K562 (cell line): ENCODE data around the gene MEIS1. TPM values are rescaled to one million over a fixed set of nuclear protein-coding genes. Genes with fewer than 3 reads are reported as not detected.

ENCODE experiments used
- CREM ChIP-seq: IDR thresholded peaks from 2 replicates; pipeline ENCODE4 v1.6.1; 2014; ENCODE audit warnings: antibody characterized with exemption, low read depth
- E2F3 ChIP-seq: fragments of 250-450 bp; sonication (Bioruptor Pico); IDR thresholded peaks from 2 replicates; pipeline ENCODE4 v1.4.0; 2020; ENCODE audit warnings: mild to moderate bottlenecking
- ILK ChIP-seq: fragments of 450-650 bp; IDR thresholded peaks from 2 replicates; pipeline ENCODE4 v1.6.1; 2016; ENCODE audit warnings: missing genetic modification characterization, low read depth, mild to moderate bottlenecking, missing compliant biosample characterization, moderate library complexity, borderline replicate concordance
- JUND ChIP-seq, 2 experiments: IDR thresholded peaks; 2 replicates in 1 of 2; 3 replicates in 1 of 2; pipeline ENCODE4 v1.6.1; 2011; ENCODE audit warnings: borderline replicate concordance in 2 of 2, low read depth in 2 of 2, low read length in 2 of 2, improper control_type of control experiment in 1 of 2, missing biosample characterization in 1 of 2, missing genetic modification characterization in 1 of 2, missing genetic modification reagents in 1 of 2
- MEIS2 ChIP-seq: fragments of 450-650 bp; IDR thresholded peaks from 2 replicates; pipeline ENCODE4 v1.6.1; 2014; ENCODE audit warnings: mild to moderate bottlenecking; ENCODE audit not compliant: partially characterized antibody
- NCOA2 ChIP-seq, 2 experiments: fragments of 450-650 bp; IDR thresholded peaks; 2 replicates each; pipeline ENCODE4 v1.6.1; 2018; ENCODE audit warnings: mild to moderate bottlenecking in 2 of 2, moderate library complexity in 1 of 2; ENCODE audit not compliant: partially characterized antibody in 2 of 2
- PKNOX1 ChIP-seq: fragments of 450-650 bp; IDR thresholded peaks from 2 replicates; pipeline ENCODE4 v1.6.1; 2016
- PYGO2 ChIP-seq: fragments of 450-650 bp; IDR thresholded peaks from 2 replicates; pipeline ENCODE4 v1.6.1; 2016; ENCODE audit warnings: mild to moderate bottlenecking, missing genetic modification characterization, moderate library complexity, missing compliant biosample characterization
- RAD51 ChIP-seq: fragments of 450-650 bp; IDR thresholded peaks from 2 replicates; pipeline ENCODE4 v1.7.1; 2016; ENCODE audit warnings: low read depth, mild to moderate bottlenecking, borderline replicate concordance
- RBBP5 ChIP-seq: fragments of 200-600 bp; sonication (generic); IDR thresholded peaks from 2 replicates; pipeline ENCODE4 v1.6.1; 2012; ENCODE audit warnings: borderline replicate concordance, mild to moderate bottlenecking, low read length, control low read depth, inconsistent platforms; ENCODE audit not compliant: insufficient read depth, poor library complexity, severe bottlenecking
- RNF2 ChIP-seq: sonication (generic); IDR thresholded peaks from 2 replicates; pipeline ENCODE4 v1.6.1; 2016
- SMAD4 ChIP-seq: fragments of 250-450 bp; sonication (Bioruptor Pico); conservative IDR thresholded peaks from 2 replicates; pipeline ENCODE4 v1.8.0; 2021; ENCODE audit warnings: inconsistent platforms, mild to moderate bottlenecking, moderate library complexity
- TRIM24 ChIP-seq, 2 experiments: fragments of 450-650 bp; IDR thresholded peaks; 2 replicates each; pipeline ENCODE4 v1.6.1; 2016
- VEZF1 ChIP-seq: fragments of 200-800 bp; sonication (Bioruptor generic); IDR thresholded peaks from 2 replicates; pipeline ENCODE4 v1.6.1; 2017; ENCODE audit warnings: missing genetic modification characterization, missing compliant biosample characterization
- ZNF644 ChIP-seq: fragments of 200-800 bp; sonication (Bioruptor generic); IDR thresholded peaks from 2 replicates; pipeline ENCODE4 v1.6.1; 2016; ENCODE audit warnings: low read depth, missing genetic modification characterization, missing compliant biosample characterization
- polyA plus RNA-seq, 8 experiments: library from polyadenylated mRNA; depleted of rRNA in 4 of 8; stranded (reverse) in 5 of 8; unstranded in 3 of 8; fragments of >200 nt; fragmentation: Nextera tagmentation in 2 of 8; fragmentation: Illumina TruSeq in 1 of 8; extraction: Ambion mirVana in 2 of 8; extraction: Trizol in 1 of 8; gene quantifications; 2 replicates each; pipeline versions ENCODE4 v1.2.1 to v1.2.3, GENCODE V29; 2011 to 2014; ENCODE audit warnings: inconsistent platforms in 1 of 8, missing spikeins in 1 of 8
- total RNA-seq, 7 experiments: library from RNA; depleted of rRNA in 6 of 7; stranded (reverse); fragments of >200 nt in 6 of 7; fragmentation: Illumina TruSeq in 2 of 7; extraction: Trizol in 2 of 7; gene quantifications; 2 replicates each; pipeline versions ENCODE4 v1.2.1 to v1.2.3, GENCODE V29; 2011 to 2021; ENCODE audit warnings: low replicate concordance in 1 of 7
- TF ChIP-seq, protein P1 (sequence below), 2 experiments: fragments of 200-800 bp in 1 of 2; sonication (Bioruptor generic) in 1 of 2; sonication (generic) in 1 of 2; formaldehyde crosslinking in 1 of 2; IDR thresholded peaks in 1 of 2; conservative IDR thresholded peaks in 1 of 2; 2 replicates each; pipeline versions ENCODE4 v1.5.0 to v1.6.1; 2016 to 2020; ENCODE audit warnings: missing compliant biosample characterization in 1 of 2, missing genetic modification characterization in 1 of 2, missing genetic modification reagents in 1 of 2
- TF ChIP-seq, protein P2 (sequence below): sonication (generic); formaldehyde crosslinking; IDR thresholded peaks from 2 replicates; pipeline ENCODE4 v1.5.0; 2020; ENCODE audit warnings: missing genetic modification reagents
- TF ChIP-seq, protein P3 (sequence below), 2 experiments: IDR thresholded peaks in 1 of 2; conservative IDR thresholded peaks in 1 of 2; 2 replicates each; pipeline ENCODE4 v1.6.1; 2016; ENCODE audit warnings: low read depth in 2 of 2, mild to moderate bottlenecking in 1 of 2, missing compliant biosample characterization in 1 of 2, missing genetic modification characterization in 1 of 2, moderate library complexity in 1 of 2

The MEIS1 gene
- total and polyA plus RNA-seq, 9 of the 15 experiments (the other 6 are each of a cell fraction or from before 2014, with no cell fraction given), result 2.3 to 9.0 (median 5.9) TPM

DNA sequence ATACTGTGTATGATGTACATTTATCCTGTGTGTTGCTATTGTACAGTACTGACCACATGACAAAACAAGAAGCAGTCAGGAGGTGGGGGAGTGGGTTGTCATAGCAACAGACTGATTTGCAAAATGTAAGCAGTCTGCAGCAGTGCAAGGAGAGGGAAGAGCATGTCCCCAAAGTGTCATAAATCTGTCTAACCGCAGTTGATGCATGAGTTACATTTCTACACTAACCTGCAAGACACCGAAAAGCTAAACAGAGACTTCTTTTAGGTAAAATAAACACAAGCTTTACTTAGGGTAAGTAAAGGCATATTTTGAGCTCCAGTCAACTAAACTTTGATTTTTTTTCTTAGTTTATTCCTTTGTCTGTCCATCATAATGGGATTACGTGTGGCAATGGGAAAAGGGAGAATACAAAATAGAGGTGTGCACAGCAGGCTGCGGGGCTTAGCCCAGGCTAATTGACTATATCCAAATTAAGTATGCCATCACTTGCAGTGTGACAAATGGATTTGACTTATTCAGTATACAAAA, 134.5 kb downstream of the MEIS1 start (continued):
- TF ChIP-seq RBBP5 (no peak), VEZF1 (CRISPR knock-in tag) (peak; percentile 59; the same call in 1 of the 2 replicates), JUND (IDR thresholded peaks at IDR 0.05; ENCODE audit: borderline replicate concordance, low read depth, low read length) (peak; percentile 24; the same call in 1 of the 2 replicates), JUND (tag; IDR thresholded peaks at IDR 0.05; ENCODE audit: borderline replicate concordance, low read depth, low read length) (no peak; the same call in 2 of the 3 replicates), ILK (no peak), PKNOX1 (peak; percentile 82), PYGO2 (tag) (no peak), ZNF644 (no peak), SMAD4 (CRISPR knock-in tag) (peak; percentile 59; the same call in 1 of the 2 replicates), RNF2 (peak; percentile 20; the same call in 1 of the 2 replicates), MEIS2 (peak; percentile 98), RAD51 (peak; percentile 50), TRIM24 (IDR thresholded peaks at IDR 0.05) (peak in 1 of 2 experiments; percentile 50; a peak in 1 of 4 replicates), NCOA2 (IDR thresholded peaks at IDR 0.05; ENCODE audit: partially characterized antibody in 2 of 2) (no peak), CREM (0 out of 2 replicates have a peak, but pooled peaks have one; percentile 5), E2F3 (CRISPR knock-in tag) (no peak)
- TF ChIP-seq, protein P1, sequence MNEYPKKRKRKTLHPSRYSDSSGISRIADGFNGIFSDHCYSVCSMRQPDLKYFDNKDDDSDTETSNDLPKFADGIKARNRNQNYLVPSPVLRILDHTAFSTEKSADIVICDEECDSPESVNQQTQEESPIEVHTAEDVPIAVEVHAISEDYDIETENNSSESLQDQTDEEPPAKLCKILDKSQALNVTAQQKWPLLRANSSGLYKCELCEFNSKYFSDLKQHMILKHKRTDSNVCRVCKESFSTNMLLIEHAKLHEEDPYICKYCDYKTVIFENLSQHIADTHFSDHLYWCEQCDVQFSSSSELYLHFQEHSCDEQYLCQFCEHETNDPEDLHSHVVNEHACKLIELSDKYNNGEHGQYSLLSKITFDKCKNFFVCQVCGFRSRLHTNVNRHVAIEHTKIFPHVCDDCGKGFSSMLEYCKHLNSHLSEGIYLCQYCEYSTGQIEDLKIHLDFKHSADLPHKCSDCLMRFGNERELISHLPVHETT (CRISPR knock-in tag; conservative IDR thresholded peaks at IDR 0.05 in 1 of 2, IDR thresholded peaks at IDR 0.05 in 1 of 2), result no peak
- TF ChIP-seq, protein P2, sequence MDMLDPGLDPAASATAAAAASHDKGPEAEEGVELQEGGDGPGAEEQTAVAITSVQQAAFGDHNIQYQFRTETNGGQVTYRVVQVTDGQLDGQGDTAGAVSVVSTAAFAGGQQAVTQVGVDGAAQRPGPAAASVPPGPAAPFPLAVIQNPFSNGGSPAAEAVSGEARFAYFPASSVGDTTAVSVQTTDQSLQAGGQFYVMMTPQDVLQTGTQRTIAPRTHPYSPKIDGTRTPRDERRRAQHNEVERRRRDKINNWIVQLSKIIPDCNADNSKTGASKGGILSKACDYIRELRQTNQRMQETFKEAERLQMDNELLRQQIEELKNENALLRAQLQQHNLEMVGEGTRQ (CRISPR knock-in tag), result 0 out of 2 replicates have a peak, but pooled peaks have one; percentile 18
- TF ChIP-seq, protein P3, sequence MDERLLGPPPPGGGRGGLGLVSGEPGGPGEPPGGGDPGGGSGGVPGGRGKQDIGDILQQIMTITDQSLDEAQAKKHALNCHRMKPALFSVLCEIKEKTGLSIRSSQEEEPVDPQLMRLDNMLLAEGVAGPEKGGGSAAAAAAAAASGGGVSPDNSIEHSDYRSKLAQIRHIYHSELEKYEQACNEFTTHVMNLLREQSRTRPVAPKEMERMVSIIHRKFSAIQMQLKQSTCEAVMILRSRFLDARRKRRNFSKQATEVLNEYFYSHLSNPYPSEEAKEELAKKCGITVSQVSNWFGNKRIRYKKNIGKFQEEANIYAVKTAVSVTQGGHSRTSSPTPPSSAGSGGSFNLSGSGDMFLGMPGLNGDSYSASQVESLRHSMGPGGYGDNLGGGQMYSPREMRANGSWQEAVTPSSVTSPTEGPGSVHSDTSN (CRISPR knock-in tag; IDR thresholded peaks at IDR 0.05; ENCODE audit: low read depth), result no peak
- TF ChIP-seq, protein P3 (tag; conservative IDR thresholded peaks at IDR 0.05; ENCODE audit: low read depth), result peak; percentile 96
